GM21390 (cell line): ENCODE data around the gene INSYN2B.

ENCODE experiments used
- ATAC-seq: cut with Tn5 transposase; IDR thresholded peaks from one replicate; pipeline ENCODE4 v1.9.1; 2021; ENCODE audit not compliant: unreplicated experiment

The INSYN2B gene

GRCh38 chr5:169934990-169935389, 45.3 kb downstream of the INSYN2B start:
- no peak for ATAC-seq

DNA sequence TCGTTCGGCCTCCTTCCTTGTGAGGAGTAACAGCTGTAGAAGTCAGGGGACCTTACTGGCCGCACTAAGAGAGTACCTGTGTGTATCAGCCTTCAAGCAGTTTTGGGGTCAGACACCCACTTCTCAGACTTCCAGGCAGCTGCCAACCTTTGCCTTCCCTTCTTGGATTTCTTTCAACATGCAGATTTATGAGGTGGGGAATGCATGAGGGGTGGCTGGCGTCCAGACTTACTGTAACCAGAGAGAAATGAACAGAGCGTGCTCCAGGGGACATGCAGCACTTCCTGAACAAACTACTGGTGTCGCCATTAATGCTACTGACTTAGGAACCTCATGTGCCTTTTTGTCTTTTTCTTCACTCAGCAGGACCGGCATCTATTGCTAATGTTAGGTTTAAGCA, 46.7 kb downstream of the INSYN2B start:
- no peak for ATAC-seq

DNA sequence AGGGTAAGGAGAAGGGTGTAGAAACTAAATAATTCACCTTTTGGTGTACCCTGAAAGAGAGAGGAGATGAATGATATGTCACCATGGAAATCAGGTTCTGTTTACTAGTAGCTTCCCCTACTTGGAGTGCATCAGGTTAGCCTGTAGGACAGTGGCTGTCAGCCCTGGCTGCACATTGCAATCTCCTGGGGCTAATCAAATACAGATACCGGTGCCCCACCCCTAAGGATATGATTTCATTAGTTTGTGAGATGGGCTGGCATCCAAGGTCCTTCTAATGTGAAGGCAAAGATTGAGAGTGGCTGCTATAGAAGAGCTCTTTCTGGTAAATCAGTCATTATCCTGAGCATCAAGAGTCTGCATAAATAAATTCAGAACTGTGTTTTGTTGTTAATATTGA, 47.2 kb downstream of the INSYN2B start:
- ATAC-seq = no peak

GRCh38 chr5:169923988-169924387, 56.3 kb downstream of the INSYN2B start:
- no peak for ATAC-seq

- ATAC-seq = no peak
Measured at GRCh38 chr5:169922474-169922873, 57.8 kb downstream of the INSYN2B start.

GRCh38 chr5:169921949-169922348, 58.3 kb downstream of the INSYN2B start:
- no peak for ATAC-seq

DNA sequence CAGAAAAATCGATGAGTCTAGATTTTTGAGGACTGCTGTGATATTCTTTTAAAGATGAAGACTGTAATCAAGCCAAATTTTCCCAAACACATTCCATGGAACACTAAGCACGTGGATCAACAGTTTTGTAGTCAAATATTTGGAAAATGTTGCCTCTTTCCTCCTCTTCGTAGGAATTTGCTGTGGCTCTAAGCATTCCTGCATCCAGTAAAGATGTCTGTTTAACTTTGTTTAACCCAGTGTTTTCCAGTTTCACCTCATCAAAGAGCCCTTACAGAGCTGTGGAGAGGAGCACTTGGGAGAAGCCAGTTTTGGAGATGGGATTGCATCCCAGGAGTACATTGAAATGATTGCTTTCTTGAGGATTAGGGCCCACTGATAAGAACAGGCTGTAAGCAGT, 58.9 kb downstream of the INSYN2B start:
- no peak for ATAC-seq

GRCh38 chr5:169920474-169920873, 59.8 kb downstream of the INSYN2B start:
- no peak for ATAC-seq

DNA sequence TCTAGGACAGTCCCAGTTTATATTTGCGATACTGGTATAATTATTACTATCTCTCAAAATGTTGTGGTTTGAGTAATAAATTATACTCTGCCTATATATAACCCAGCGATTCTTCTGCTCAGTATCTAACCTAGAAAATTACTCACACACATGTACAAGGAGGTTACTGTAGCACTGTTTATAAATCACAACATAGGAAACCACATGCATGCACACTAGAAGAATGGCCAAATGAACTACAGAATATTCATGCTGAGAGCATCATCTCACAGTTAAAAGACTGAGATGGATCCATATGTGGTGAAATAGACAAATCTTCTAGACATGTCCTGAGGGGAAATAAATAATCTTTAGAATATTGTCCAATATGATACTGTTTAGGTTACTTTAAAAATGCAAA, 62.1 kb downstream of the INSYN2B start:
- ATAC-seq = no peak

DNA sequence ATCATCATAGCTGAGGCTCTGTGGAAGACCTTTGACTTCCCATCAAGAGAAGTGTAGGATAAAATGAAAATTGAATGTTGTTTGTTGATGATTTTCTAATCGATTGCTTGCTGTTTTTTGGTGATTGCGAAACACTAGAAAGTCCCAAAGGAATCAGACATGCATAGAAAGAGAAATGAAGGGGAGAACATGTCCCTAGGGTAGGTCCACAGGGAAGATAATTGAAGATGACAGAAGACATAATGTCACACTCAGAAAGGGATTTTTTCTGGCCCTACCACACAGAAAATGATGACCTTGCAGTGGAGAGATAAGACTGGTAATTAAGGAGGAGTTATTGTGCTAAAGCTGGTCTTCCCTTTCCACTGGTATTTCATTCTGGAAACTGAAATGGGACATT, 62.8 kb downstream of the INSYN2B start:
- ATAC-seq = no peak

DNA sequence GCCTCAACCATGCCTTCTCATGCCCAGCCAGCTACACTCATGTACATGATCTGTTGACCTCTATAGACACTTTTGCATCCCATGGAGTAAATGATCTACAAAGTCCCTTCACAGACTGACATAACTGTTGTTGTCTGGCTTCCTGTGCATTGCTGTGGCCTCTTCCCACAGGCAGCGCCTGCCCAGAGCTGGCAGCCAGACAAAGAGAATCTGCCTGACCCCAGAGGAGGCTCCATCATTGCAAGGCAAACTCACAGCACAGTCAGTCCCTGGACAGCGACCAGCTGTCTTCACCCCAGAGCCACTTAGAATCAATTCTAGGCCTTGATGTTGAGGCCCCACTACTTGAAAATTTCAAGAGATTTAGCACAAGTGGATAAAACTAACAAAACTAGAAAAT, 65.5 kb downstream of the INSYN2B start:
- ATAC-seq = no peak

- no peak for ATAC-seq
Measured at GRCh38 chr5:169913479-169913878, 66.8 kb downstream of the INSYN2B start.

DNA sequence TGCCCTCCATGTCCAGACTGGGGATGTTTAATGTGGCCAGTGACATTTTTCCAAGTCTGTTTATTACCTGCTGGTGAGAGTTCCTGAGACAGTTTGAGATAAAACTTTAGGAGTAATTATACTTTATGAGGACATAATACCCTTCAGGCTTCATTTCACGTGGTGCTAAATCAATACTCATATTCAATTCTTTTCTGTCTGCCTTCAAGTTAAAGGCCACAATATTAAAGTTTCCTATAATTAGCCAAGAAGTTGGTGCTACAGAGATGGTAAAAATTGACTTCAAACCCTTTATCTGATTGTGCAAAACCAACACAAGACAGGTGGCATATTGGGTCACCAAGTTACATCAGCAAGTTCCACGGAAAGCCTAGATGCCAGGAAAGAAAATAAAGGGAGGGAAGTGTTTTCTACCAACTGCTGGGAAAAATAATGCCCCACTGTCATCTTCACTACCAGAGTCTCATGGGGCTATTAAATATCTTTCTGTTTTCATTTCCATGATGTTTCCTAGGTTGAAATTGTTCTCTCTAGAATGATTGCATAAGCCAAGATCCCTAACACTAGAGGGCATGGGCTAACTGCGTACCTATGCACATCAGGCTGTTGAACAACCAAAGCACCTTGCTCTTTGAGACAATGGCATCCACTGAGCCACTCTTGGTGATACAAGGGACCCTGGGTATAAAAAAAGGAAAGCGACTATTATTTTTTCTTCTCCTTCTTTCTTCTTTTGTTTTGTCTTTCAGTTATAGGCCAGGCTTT, 68.7 kb downstream of the INSYN2B start:
- ATAC-seq = no peak

GRCh38 chr5:169910393-169910792, 69.9 kb downstream of the INSYN2B start:
- no peak for ATAC-seq

- no peak for ATAC-seq
Measured at GRCh38 chr5:169909945-169910344, 70.3 kb downstream of the INSYN2B start.

DNA sequence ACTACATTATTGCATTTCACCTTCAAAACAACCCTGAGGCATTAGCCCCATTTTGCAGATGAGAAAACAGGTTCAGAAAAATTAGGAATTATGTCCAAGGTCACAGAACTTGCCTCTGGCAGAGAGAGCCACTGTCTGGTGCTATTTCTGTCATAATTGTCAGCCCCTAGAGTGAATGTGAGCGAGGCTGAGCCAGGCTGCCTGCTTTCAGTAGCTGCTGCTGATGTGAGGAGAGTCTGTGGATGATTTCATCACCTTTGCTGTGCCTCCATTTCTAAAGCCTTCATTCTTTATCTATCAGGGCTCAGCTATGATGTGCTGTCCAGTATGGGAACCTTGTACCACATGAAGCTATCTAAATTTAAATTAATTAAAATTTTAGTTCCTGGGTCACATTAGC, 71.4 kb downstream of the INSYN2B start:
- ATAC-seq = no peak

DNA sequence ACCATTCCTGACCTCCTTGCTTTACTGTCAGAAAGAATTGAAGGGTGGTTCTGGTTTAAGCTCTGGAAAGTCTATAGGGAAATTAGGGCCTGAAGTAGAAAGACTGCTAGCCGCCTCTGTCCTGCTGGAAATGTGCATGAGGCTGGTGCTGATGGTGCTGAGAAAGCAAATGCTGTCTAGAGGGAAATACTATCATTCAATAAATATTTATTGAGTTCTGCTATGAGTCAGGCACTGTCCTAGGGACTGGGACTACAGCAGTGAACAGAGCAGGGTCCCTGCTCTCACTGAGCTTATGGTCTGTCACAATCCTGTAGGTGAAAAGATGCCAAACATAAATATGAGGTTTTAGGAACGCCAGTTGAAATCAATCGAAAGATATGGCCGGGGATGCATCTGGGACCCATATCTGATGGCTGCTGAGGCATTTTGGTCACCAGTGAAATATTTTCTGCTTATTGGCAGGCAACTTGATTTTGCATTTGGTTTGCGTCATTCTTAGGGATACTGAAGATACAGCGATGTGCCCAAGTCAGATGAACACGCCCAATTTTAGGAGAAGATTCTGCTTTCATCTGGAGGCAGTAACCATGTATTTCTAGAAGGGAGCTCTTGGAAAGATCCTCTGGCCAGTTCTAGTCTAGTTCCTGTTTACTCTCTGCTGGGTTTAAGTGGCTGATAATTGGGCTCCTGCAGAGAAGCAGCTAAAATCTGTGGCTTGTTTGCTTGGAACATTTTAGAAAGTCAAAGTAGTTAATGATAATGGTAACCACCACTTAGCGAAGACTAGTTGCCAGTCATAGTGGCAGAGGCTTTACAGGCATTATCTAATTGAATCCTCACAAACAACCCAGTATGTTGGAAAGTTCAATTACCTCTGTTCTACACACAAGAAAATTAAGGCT, 73.3 kb downstream of the INSYN2B start:
- no peak for ATAC-seq

GRCh38 chr5:169905017-169905416, 75.3 kb downstream of the INSYN2B start:
- ATAC-seq = no peak

GRCh38 chr5:169904508-169904907, 75.8 kb downstream of the INSYN2B start:
- no peak for ATAC-seq

- no peak for ATAC-seq
Measured at GRCh38 chr5:169904059-169904458, 76.2 kb downstream of the INSYN2B start.

- no peak for ATAC-seq
Measured at GRCh38 chr5:169901896-169902295, 78.4 kb downstream of the INSYN2B start.

DNA sequence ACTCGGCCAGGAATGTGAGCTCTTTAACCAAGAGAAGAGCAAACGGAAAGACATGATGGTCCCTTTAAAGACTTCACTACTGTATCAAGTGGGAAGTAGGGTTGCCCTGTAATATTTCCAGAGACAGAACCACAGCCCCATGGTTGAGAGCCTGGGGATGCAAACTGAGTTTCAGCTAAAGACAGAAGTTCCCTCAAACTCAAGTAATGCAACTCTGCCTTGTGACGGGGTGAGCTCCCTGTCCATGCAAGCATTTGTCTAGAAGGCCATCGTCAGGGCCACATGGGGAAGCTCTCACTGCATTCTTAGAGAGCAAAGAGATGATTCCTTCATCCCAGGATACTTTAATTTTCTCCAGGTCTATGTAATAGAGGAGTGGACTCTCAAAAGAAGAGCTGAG, 82.8 kb downstream of the INSYN2B start:
- no peak for ATAC-seq
